ENCODE data around the gene DMD. TPM values are rescaled to one million over a fixed set of nuclear protein-coding genes. Genes with fewer than 3 reads are reported as not detected.
"Not testable (repeated sequence)": the region's sequence is repeated elsewhere in the genome, so short reads cannot be mapped to it uniquely, and the experiment has no call there.

Gene DMD
- total RNA-seq, 2 donors from 2014 or later = 2.8 to 3.4 TPM

GRCh38 chrX:31506928-31507327 is 1704.4 kb downstream of the DMD start:
- Mint-ChIP-seq H3K4me3 (no peak overlapping the region), H3K27me3 (no peaks in the 10 kb centered on the region), H3K36me3 (no peaks in the 10 kb centered on the region), H3K4me1 (ENCODE audit: low read depth in 2 of 2) (no peaks in the 10 kb centered on the region), H3K27ac (no peak overlapping the region), H3K9me3 (no peaks in the 10 kb centered on the region)
- ATAC-seq (no peak), DNase-seq (ENCODE audit: low spot score) (no peak)

DNA sequence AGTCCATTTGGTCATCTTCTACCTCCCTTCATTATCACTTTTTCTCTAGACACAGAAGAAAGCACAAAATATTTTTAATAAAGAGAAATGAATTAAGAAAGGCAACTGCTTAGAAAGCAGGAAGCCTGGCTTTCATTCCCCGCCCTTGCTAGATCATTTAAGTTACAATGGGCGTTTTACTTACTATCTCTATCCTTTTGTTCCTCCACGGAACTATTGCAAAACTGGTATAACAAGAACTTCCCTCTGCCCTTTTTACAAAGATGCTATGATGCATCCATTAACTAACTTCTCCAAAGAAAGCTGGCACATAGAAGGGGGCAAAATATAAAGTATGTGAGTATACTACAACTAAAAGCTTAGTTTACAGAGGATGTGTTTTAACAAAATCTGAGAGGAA is 1705.0 kb downstream of the DMD start:
- ATAC-seq = no peak
- Mint-ChIP-seq H3K4me3 (no peak overlapping the region), H3K27ac (no peak overlapping the region), H3K4me1 (ENCODE audit: low read depth in 2 of 2) (no peaks in the 10 kb centered on the region), H3K27me3 (no peaks in the 10 kb centered on the region), H3K36me3 (no peaks in the 10 kb centered on the region), H3K9me3 (no peaks in the 10 kb centered on the region)
- no peak for DNase-seq (ENCODE audit: low spot score)

DNA sequence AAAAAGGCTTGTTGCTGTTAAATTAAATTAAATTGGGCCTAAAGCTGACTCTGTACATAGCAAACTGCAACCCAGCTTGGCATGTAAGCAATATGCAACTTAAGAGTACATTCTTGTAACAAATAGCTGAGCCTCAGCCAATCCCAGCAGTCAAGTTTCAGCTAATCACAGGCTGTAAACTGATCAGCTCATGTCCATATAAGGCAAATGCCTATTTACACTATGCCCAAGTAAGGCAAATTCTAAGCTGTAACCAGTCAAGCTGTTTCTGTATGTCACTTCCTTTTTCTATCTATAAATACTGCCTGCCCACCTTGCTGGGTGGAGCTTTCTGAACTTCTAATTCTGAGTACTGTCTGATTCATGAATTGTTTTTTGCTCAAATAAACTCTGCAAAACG is 1710.4 kb downstream of the DMD start:
- no peaks in the 10 kb centered on the region for H3K9me3 Mint-ChIP-seq
- ATAC-seq = no peak
- DNase-seq (ENCODE audit: low spot score) = no peak
- H3K27me3 Mint-ChIP-seq = no peaks in the 10 kb centered on the region
- no peak overlapping the region for H3K4me3 Mint-ChIP-seq
- no peaks in the 10 kb centered on the region for H3K4me1 Mint-ChIP-seq (ENCODE audit: low read depth in 2 of 2)
- no peaks in the 10 kb centered on the region for H3K36me3 Mint-ChIP-seq
- H3K27ac Mint-ChIP-seq = no peak overlapping the region

DNA sequence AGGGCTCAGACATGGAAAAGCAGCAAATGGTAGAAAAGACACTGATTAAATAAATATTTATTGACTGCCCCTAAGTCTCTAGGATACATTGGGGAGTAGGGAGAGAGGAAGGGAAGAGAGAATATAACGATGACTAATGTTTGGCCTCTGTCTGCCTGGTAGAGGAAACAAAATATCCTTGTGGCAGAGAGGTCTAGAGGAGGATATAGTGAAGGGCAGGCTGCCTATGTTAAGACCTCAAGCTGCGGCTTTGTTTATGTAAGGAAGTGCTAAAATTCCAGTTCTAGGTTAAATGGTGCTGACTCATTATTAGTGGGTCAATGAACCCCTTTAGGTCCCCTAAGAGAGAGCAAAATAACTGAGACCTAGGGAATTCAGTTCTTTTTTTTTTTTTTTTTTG is 1712.2 kb downstream of the DMD start:
- Mint-ChIP-seq H3K27ac (no peak overlapping the region), H3K36me3 (no peaks in the 10 kb centered on the region)
- no peak for ATAC-seq

DNA sequence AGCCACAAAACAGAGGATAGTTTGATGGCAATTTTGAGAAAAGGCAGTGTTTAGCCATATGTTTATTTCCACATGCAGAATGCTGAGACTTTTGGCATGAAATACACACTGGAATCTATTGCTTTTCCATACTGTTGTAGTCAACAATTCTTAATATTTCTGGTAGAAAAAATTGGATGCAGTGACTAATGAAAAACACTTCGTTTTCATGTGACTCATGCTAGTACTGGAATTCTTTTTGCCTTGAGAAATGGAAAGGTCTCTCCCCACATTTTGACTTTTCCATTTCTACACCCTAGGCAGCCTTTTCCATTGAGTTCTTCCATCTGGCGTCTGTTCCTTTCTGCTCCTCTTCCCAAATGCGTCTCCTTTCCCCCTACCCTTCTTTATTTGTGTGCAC is 1714.3 kb downstream of the DMD start:
- Mint-ChIP-seq H3K4me1 (ENCODE audit: low read depth in 2 of 2) (no peaks in the 10 kb centered on the region), H3K27me3 (no peaks in the 10 kb centered on the region), H3K27ac (no peak overlapping the region)

More for the DNA sequence above, 1712.2 kb downstream of the DMD start:
- no peak overlapping the region for H3K4me3 Mint-ChIP-seq
- no peaks in the 10 kb centered on the region for H3K27me3 Mint-ChIP-seq
- DNase-seq (ENCODE audit: low spot score) = no peak
- no peaks in the 10 kb centered on the region for H3K9me3 Mint-ChIP-seq
- H3K4me1 Mint-ChIP-seq (ENCODE audit: low read depth in 2 of 2) = no peaks in the 10 kb centered on the region

GRCh38 chrX:31487951-31488350 is 1723.4 kb downstream of the DMD start:
- H3K27me3 Mint-ChIP-seq = no peaks in the 10 kb centered on the region
- no peaks in the 10 kb centered on the region for H3K4me1 Mint-ChIP-seq (ENCODE audit: low read depth in 2 of 2)
- no peak overlapping the region for H3K4me3 Mint-ChIP-seq
- no peak overlapping the region for H3K27ac Mint-ChIP-seq
- no peak for ATAC-seq
- H3K9me3 Mint-ChIP-seq = no peaks in the 10 kb centered on the region
- no peaks in the 10 kb centered on the region for H3K36me3 Mint-ChIP-seq
- no peak for DNase-seq (ENCODE audit: low spot score)

More for the DNA sequence above, 1714.3 kb downstream of the DMD start:
- DNase-seq (ENCODE audit: low spot score) = no peak
- no peak for ATAC-seq
- Mint-ChIP-seq H3K36me3 (no peaks in the 10 kb centered on the region), H3K4me3 (no peak overlapping the region), H3K9me3 (peaks cover 5% of the 10 kb centered on the region)

DNA sequence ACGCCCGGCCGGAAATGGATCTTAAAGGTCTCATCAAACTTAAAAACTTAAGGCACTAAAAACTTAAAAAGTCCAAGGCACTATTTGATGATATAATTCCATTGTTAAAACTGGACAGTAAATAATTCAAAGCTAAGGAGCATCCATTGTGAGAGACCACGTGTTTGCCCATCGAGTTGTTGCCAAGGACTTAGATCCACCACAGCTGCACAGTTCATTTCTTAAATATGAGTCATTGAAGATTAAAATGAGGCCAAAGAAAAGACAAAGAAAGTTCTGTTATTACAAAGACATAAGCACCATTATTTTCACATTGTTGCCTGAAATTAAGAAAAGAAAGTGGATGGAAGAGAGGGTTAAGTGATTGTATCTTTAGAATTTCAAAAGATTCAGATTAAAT is 1728.0 kb downstream of the DMD start:
- no peak overlapping the region for H3K27ac Mint-ChIP-seq
- H3K27me3 Mint-ChIP-seq = no peaks in the 10 kb centered on the region
- no peak overlapping the region for H3K4me3 Mint-ChIP-seq
- H3K36me3 Mint-ChIP-seq = no peaks in the 10 kb centered on the region
- DNase-seq (ENCODE audit: low spot score) = no peak
- no peaks in the 10 kb centered on the region for H3K4me1 Mint-ChIP-seq (ENCODE audit: low read depth in 2 of 2)
- ATAC-seq = no peak
- H3K9me3 Mint-ChIP-seq = peaks cover 7% of the 10 kb centered on the region

DNA sequence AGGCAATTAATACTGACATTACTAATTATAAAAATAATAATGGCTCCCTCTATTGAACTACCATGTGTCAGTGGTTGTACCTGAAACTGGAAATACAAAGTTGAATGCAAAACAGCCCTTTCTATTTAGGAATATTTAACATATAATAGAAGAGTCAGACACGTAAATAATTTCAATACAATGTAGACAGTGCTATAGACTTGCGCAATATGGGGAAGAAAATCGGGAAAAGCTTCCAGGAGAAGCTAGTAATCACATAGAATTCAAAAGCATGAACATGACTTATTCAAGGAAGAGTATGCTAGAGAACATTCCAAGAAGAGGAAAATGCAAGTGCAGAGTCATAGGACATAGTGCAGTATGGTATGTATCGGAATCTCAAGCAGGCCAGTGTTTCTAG is 1730.7 kb downstream of the DMD start:
- DNase-seq (ENCODE audit: low spot score) = no peak
- H3K4me1 Mint-ChIP-seq (ENCODE audit: low read depth in 2 of 2) = no peaks in the 10 kb centered on the region
- peaks cover 10% of the 10 kb centered on the region for H3K9me3 Mint-ChIP-seq
- H3K36me3 Mint-ChIP-seq = no peaks in the 10 kb centered on the region
- no peaks in the 10 kb centered on the region for H3K27me3 Mint-ChIP-seq
- no peak overlapping the region for H3K27ac Mint-ChIP-seq
- no peak overlapping the region for H3K4me3 Mint-ChIP-seq
- no peak for ATAC-seq

- ATAC-seq (no peak), DNase-seq (ENCODE audit: low spot score) (no peak)
- Mint-ChIP-seq H3K36me3 (peaks cover 5% of the 10 kb centered on the region), H3K4me3 (no peak overlapping the region), H3K9me3 (peaks cover 7% of the 10 kb centered on the region), H3K27ac (no peak overlapping the region), H3K27me3 (no peaks in the 10 kb centered on the region), H3K4me1 (ENCODE audit: low read depth in 2 of 2) (no peaks in the 10 kb centered on the region)
These were observed 1740.1 kb downstream of the DMD start for GRCh38 chrX:31471229-31471628.

GRCh38 chrX:31470753-31471152 is 1740.6 kb downstream of the DMD start:
- H3K36me3 Mint-ChIP-seq, ATAC-seq: not testable (repeated sequence)

DNA sequence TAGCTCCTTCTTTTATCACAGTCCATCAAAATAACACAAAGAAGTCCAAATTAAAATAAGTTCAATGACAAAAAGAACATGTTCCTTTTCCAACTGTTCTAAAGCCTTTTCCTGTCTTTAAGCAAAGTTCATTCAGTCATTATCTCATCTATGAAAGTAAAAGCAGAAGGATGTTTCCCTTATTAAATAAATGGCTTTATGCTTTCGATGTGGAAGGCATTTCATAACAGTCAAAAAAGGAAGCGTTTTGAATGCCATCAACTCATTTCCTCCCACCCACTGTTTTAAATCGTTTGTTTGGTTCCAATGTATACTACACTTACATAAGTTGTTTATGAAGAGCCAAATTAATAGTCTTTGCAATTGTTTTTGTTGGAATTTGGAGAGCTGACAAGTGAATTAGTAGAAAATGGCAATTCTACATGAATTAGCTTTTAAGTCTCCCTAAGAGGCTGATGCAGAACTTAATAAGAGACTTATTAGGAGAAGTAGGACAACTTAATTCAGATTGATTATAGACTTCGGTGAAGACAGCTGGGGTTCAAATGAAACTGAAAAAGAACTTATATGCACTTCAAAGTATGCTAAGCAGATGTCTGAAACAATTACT is 1746.9 kb downstream of the DMD start:
- H3K36me3 Mint-ChIP-seq = peaks cover 5% of the 10 kb centered on the region
- no peak overlapping the region for H3K4me3 Mint-ChIP-seq
- H3K4me1 Mint-ChIP-seq (ENCODE audit: low read depth in 2 of 2) = no peaks in the 10 kb centered on the region
- ATAC-seq = no peak
- no peak for DNase-seq (ENCODE audit: low spot score)
- no peaks in the 10 kb centered on the region for H3K27me3 Mint-ChIP-seq
- peaks cover 7% of the 10 kb centered on the region for H3K9me3 Mint-ChIP-seq
- H3K27ac Mint-ChIP-seq = no peak overlapping the region

More at GRCh38 chrX:31470753-31471152, 1740.6 kb downstream of the DMD start:
- not testable (repeated sequence) for H3K4me3 Mint-ChIP-seq; H3K9me3 Mint-ChIP-seq; H3K27ac Mint-ChIP-seq; H3K27me3 Mint-ChIP-seq; H3K4me1 Mint-ChIP-seq (ENCODE audit: low read depth in 2 of 2); DNase-seq (ENCODE audit: low spot score)

- no peak overlapping the region for H3K4me3 Mint-ChIP-seq
- ATAC-seq = no peak
- H3K27ac Mint-ChIP-seq = no peak overlapping the region
These were observed 1750.1 kb downstream of the DMD start for GRCh38 chrX:31461266-31461665.

GRCh38 chrX:31459361-31459760 is 1752.0 kb downstream of the DMD start:
- ATAC-seq (no peak), DNase-seq (ENCODE audit: low spot score) (no peak)
- Mint-ChIP-seq H3K27me3 (no peaks in the 10 kb centered on the region), H3K27ac (no peak overlapping the region), H3K9me3 (no peaks in the 10 kb centered on the region), H3K36me3 (no peaks in the 10 kb centered on the region), H3K4me3 (no peak overlapping the region), H3K4me1 (ENCODE audit: low read depth in 2 of 2) (no peaks in the 10 kb centered on the region)

More at GRCh38 chrX:31461266-31461665, 1750.1 kb downstream of the DMD start:
- Mint-ChIP-seq H3K27me3 (no peaks in the 10 kb centered on the region), H3K9me3 (no peaks in the 10 kb centered on the region), H3K4me1 (ENCODE audit: low read depth in 2 of 2) (no peaks in the 10 kb centered on the region), H3K36me3 (no peaks in the 10 kb centered on the region)
- no peak for DNase-seq (ENCODE audit: low spot score)

GRCh38 chrX:31449965-31450364 is 1761.4 kb downstream of the DMD start:
- Mint-ChIP-seq H3K27me3 (peaks cover 0 to 2% of the 10 kb centered on the region in 2 donors), H3K36me3 (no peaks in the 10 kb centered on the region), H3K9me3 (peaks cover 6% of the 10 kb centered on the region), H3K27ac (no peak overlapping the region), H3K4me3 (no peak overlapping the region), H3K4me1 (ENCODE audit: low read depth in 2 of 2) (no peaks in the 10 kb centered on the region)
- DNase-seq (ENCODE audit: low spot score) (no peak), ATAC-seq (no peak)

DNA sequence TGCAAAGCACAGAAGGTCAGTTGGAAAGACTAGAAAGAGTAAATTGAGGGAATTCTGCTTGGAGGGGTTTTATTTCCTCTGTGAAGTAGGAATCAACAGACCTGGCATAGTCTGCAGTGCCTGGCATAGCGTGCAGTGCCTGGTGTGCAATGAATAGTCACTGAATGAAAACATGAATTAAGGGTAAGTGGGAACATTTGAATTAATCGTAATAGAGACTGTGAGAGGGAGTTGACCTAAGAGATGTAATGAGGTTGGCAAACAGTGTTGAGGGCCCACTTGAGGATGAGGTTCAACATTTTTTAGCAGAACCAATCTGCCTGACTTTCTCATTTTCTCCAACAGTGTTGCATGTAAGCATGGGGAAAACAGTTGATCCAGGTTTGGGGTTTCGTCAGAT is 1762.3 kb downstream of the DMD start:
- Mint-ChIP-seq H3K36me3 (no peaks in the 10 kb centered on the region), H3K9me3 (peaks cover 6% of the 10 kb centered on the region), H3K4me3 (no peak overlapping the region), H3K27me3 (peaks cover 0 to 2% of the 10 kb centered on the region in 2 donors), H3K4me1 (ENCODE audit: low read depth in 2 of 2) (no peaks in the 10 kb centered on the region), H3K27ac (no peak overlapping the region)
- DNase-seq (ENCODE audit: low spot score) = no peak
- no peak for ATAC-seq
